ENCODE data around the gene THAP5.

The THAP5 gene

GRCh38 chr7:108525327-108525984, 44.0 kb downstream of the THAP5 start:
- DNase-seq (ENCODE audit: low read depth): peak; percentile 88
- TF ChIP-seq CTCF (IDR thresholded peaks at IDR 0.05; ENCODE audit: insufficient read depth, low read depth, low read length, missing control alignments): no peak

GRCh38 chr7:108522780-108523179, 46.7 kb downstream of the THAP5 start:
- no peak for DNase-seq (ENCODE audit: low read depth)
- H3K4me3 ChIP-seq (ENCODE audit: low read length): no peak overlapping the region
- no peak for TF ChIP-seq CTCF (IDR thresholded peaks at IDR 0.05; ENCODE audit: insufficient read depth, low read depth, low read length, missing control alignments)

More at GRCh38 chr7:108525327-108525984, 44.0 kb downstream of the THAP5 start:
- peak overlapping the region; percentile 86 for H3K4me3 ChIP-seq (ENCODE audit: low read length)

DNA sequence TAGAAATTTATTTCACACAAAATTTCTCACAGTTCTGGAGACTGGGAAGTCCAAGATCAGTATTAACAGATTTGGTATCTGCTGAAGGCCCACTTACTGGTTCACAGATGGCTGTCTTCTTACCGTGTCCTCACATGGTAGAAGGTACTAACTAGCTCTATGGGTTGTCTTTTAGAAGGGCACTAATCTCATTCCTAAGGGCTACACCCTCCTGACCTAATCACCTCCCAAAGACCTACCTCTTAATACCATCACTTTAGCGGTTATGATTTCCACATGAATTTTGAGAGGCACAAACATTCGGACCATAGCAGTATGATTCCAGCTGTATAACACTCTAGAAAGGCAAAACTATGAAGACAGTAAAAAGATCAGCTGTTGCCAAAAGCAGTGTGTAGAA, 51.6 kb downstream of the THAP5 start:
- no peak overlapping the region for H3K4me3 ChIP-seq (ENCODE audit: low read length)
- no peak for DNase-seq (ENCODE audit: low read depth)
- no peak for TF ChIP-seq CTCF (IDR thresholded peaks at IDR 0.05; ENCODE audit: insufficient read depth, low read depth, low read length, missing control alignments)

DNA sequence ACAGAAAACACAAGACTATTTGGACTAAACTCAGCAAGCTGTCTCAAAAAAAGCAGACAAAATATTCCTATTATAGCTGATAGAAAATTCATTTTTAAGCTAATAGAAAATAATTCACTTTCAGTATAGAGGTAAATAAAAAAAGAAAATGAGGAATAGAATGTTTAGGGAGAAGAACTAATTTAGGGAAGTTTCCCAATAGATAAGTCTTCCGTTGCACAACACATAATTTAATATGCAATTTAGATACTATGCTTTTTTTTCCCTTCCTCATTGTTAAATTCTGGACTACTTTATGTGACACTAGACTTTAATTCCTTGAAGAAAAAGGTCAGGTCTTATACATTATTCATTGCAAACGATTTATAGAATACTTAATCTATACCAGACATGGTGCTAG, 53.9 kb downstream of the THAP5 start:
- H3K4me3 ChIP-seq (ENCODE audit: low read length): no peak overlapping the region
- TF ChIP-seq CTCF (IDR thresholded peaks at IDR 0.05; ENCODE audit: insufficient read depth, low read depth, low read length, missing control alignments): no peak
- DNase-seq (ENCODE audit: low read depth): no peak

DNA sequence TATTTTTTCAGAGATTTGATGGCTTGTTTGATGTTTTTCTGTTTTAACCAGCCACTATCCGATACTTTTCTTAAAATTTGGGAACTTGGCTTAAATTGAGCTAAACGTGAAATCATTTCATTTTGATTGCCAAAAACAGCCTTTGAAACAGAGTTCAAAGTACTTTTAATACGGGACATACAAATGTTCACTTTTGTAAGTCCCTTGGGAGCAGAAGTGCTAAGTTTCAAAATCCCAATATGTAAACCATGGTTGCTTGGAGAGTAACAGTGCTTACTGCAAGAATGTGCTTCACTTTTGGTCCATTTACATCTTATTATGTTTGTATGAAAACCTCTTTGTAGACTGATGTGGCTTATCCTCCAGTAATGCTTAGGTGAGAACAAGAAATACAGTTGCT, 54.5 kb downstream of the THAP5 start:
- DNase-seq (ENCODE audit: low read depth): no peak
- H3K4me3 ChIP-seq (ENCODE audit: low read length): no peak overlapping the region

More for the DNA sequence above, 54.5 kb downstream of the THAP5 start:
- TF ChIP-seq CTCF (IDR thresholded peaks at IDR 0.05; ENCODE audit: insufficient read depth, low read depth, low read length, missing control alignments): no peak

Data from epithelial cell of esophagus (primary cell).